Activated effector memory CD4-positive, alpha-beta T cell treated with anti-CD3 and anti-CD28 coated beads, Interleukin-2, amount 50 U/mL, for 16 hours (primary cell): ENCODE data around the gene CBR3.
"Not testable (repeated sequence)": the region's sequence is repeated elsewhere in the genome, so short reads cannot be mapped to it uniquely, and the experiment has no call there.

Source experiments
- DNase-seq: peaks from one replicate; pipeline ENCODE4 v3.0.0-alpha.2; 2020

CBR3 gene

DNA sequence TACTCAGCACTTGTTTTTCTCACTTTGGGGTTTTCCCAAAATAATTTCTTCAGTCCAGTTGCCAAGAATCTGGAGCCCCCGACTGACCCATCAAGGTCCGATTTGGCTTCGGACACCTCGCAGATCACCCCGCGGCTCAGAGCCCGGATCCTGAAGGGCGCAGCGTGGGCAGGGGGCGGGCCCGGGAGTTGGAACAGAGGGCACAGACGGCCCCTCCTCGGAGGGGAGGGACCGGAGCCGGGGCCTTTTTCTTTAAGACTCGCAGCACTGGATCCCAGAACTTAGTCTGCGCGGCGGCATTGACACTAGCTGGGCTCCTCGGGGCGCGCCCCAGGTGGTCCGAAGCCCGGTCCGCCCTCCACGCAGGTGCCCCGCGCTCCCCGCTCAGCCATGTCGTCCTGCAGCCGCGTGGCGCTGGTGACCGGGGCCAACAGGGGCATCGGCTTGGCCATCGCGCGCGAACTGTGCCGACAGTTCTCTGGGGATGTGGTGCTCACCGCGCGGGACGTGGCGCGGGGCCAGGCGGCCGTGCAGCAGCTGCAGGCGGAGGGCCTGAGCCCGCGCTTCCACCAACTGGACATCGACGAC lies at the start of gene CBR3:
CBR3 (plus strand) TSS at position 277 of the 588 bp plus-strand sequence; CDS start at position 391, 114 bp downstream.
- DNase-seq = peak; percentile 86

DNA sequence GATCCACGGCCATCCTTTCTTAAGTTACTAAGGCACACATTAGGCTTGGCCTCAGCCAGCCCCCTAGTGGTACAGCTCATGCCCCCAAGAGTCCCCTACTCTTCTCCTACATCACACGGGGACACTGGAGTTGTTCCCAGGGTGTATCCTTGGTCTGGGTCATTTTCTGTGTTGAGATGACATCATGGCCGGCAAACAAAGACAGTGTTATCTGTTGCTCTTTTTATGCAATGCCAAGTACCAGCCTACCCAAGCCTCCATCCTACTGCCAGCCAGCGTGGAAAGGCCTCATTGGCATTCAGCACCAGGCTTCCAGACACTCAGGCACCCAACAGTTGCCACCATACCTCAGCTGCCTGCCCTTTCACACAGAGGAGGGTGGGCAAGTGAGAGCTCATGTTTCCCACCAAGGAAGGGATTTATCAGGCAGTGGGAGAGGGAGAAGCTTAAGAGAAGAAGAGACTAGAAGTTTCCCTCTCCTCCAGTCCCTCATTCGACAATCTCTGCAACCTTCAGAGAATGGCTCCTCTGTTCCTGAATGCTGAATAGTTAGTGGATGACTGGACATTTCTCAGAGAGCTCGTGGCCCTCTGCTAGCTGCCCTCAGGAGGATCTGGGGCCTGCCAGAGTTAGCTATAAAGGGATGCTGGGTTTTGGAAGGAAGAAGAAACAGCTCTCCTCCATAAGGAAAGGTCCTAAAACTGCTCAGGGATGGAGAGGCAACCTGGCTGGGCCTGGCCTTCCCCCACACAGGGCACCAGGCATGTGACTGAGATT lies 47.3 kb upstream of the CBR3 start:
- DNase-seq = no peak

- DNase-seq = no peak
These were observed 44.9 kb upstream of the CBR3 start for GRCh38 chr21:36089946-36090345.

- no peak for DNase-seq
These were observed 42.2 kb upstream of the CBR3 start for GRCh38 chr21:36092681-36093080.

DNA sequence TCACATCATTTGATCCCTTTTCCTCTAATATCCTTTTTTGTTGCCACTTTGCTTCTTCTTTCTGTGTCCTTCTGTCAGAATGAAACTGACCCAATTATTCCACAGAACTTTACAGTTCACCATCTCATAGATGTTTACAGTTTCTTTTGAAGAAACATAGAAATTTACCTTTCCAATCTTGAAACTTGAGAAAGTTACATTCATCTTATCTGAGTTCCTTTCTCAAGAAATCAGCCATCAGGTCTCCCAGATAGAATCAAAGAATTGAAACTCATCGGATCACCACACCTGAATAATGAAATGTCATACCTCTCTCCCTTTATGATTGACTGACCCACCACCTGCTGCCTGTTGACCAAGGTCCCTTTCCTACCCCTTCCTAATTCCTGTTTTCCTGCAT lies 41.4 kb upstream of the CBR3 start:
- DNase-seq = no peak

- DNase-seq = no peak
These were observed 38.2 kb upstream of the CBR3 start for GRCh38 chr21:36096398-36097290.

GRCh38 chr21:36097427-36098181 lies 37.3 kb upstream of the CBR3 start:
- no peak for DNase-seq

DNA sequence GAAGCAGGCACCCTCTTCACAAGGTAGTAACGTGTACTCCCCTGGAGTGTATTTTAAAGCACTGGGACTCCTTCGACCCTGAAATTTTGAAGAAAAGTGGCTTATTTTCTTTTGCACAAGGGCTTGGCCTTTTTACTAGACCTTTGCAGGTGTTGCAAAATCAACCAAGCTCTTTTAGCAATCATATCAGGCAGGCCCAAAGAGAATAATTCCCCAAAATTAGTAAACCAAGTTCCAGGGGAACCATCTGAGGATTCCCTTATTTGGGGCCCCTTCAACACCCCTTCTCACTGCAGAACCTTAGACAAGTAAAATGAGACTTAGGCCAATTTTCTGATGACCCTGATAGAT lies 36.7 kb upstream of the CBR3 start:
- no peak for DNase-seq

DNA sequence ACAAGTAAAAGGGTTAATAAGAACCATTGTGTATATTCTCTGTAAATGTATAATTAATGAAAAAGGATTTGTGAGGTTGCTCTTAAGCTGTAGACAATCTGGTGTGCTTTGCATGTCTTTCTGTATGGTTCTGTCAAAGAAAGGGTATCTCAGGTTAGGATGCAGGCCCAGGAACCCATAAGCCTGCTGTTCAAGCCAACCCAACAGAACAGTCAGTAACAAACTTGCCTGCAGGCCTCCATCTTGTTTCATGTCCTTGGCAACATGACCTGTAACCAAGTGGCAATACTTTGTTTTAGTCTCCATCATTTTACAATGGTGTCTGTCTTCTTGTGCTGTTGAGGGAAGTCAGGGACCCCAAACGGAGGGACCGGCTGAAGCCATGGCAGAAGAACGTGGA lies 35.9 kb upstream of the CBR3 start:
- no peak for DNase-seq

DNA sequence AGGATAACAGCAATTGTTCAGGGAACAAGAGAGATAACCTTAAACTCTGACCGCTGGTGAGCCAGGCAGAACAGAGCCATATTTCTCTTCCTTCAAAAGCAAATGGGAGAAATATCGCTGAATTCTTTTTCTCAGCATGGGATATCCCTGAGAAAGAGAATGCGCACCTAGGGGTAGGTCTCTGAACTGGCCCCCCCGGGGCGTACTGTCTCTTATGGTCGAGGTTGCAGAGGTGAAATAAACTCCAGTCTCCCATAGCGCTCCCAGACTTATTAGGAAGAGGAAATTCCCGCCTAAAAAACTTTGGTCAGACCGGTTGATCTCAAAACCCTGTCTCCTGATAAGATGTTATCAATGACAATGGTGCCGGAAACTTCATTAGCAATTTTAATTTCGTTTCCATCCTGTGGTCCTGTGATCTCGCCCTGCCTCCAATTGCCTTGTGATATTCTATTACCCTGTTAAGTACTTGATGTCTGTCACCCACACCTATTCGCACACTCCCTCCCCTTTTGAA lies 35.1 kb upstream of the CBR3 start:
- not testable (repeated sequence) for DNase-seq

GRCh38 chr21:36100971-36101641 lies 33.8 kb upstream of the CBR3 start:
- no peak for DNase-seq

DNA sequence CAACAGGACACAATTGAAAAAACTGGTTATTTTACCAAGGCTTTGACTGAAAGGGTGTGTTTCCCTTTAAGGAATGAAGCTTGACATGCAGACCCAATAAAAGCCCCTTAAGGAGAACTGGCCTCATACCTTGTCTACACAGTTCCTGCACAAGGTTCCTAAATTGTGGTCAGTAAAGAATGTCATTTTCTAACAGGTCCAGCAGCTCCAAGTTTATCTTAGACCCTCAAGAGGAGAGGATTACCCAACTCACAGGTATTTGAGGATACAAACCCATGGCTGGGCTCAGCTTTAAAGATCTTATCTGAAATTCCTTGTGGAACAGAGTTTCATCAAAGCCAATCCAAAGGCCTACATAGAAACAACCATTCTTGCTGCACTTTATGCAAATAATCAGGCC lies 31.4 kb upstream of the CBR3 start:
- no peak for DNase-seq

DNA sequence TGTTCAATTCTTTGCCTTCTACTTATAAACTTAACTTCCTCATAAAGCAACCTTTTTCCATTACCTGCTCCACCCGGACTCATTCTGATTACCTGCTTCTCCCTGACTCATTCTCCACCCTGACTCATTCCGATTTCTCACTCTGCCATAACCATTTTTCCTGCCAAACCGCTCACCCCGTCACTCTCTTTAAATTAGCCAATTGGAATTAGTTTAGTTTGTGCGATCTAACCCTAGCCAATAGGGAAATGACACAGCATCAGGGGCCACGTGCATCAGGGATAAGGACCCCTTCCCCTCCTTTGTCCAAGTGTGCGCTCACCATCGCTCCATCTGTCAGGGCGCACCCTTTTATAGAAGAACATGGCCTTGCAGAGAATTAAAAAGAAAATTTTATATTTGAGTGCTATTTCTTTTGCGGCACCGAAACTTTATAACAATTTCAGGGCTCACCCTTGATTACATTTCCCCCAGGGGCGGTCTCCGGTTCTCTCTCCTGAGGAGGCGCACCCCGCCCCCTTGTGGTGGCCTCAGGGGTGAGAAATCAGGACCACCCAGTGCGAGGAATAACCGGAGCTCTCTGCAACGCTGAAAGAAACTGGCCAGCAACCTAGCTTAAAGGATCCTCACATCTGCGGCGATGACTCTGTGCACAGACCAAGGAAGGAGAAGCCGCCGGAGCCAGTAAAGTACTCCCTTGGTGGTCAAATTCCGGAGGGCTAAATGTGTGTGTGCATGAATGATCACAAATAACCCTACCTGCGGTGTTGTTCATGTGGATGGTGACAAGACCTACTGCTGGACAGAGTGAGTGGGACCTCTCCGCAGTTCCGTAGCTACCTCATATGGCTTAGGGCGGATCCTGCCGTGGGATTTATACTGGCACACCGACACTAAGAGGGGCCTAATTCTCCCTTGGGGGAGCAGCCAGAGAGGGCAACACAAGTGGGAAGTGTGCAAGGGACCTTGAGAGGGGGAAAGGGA lies 30.3 kb upstream of the CBR3 start:
- peak; percentile 78 for DNase-seq

- no peak for DNase-seq
These were observed 29.5 kb upstream of the CBR3 start for GRCh38 chr21:36105327-36105842.

DNA sequence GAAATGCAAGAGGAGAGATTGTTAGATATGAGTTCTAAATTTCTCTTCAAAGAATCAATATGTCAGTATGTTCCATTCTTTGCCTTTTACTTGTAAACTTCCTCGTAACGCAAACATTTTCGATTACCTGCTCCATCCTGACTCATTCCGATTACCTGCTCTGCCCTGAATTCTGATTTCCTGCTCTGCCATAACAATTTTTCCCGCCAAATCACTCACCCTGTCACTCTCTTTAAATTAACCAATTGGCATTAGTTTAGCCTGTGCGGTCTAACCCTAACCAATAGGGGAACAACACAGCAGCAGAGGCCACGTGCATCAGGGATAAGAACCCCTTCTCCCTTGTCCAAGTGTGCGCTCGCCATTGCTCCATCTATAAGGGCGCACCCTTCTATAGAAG lies 25.0 kb upstream of the CBR3 start:
- DNase-seq = no peak

GRCh38 chr21:36111238-36111637 lies 23.6 kb upstream of the CBR3 start:
- no peak for DNase-seq

- DNase-seq = peak; percentile 84
These were observed 21.0 kb upstream of the CBR3 start for GRCh38 chr21:36113647-36114428.

DNA sequence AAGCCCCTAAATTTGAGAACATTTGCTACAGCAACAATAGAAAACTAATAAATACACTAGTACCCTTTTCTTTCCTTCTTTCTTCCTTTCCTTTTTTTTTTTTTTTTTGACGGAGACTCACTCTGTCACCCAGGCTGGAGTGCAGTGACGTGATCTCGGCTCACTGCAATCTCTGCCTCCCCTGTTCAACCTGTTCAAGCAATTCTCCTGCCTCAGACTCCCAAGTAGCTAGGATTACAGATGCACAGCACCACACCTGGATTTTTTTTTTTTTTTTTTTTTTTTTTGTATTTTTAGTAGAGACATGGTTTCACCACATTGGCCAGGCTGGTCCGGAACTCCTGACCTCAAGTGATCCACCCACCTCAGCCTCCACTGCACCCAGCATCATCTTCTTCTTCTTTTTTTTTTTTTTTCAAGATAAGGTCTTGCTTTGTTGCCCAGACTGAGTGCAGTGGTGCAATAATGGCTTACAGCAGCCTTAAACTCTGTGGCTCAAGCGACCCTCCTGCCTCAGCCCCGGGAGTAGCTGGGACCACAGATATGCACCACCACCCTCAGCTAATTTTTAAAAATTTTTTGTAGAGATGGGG lies 19.6 kb upstream of the CBR3 start:
- no peak for DNase-seq

DNA sequence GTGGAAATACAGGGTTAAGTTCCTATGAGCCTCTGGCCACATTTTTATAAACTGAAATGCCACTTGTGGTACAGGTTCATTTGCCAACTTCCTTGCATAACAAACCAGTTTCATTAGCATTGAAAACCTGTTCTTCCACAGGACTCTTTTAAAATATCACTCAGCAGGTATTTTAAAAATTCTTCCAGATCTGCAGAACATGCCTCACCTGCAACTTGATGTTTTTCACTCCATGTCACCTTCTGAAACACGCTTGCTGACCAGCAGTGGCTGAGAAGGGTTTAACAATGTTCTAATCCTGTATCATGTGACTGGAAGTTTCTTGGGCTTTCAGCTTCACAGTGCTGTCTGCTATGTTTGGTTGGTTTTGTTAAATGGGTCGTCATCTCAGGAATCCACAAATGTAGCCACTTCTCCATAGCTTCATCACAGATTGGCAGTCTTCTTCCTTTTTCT lies 17.6 kb upstream of the CBR3 start:
- no peak for DNase-seq
